Stimulated activated memory B cell treated with anti-CD40 and anti-IgM and Interleukin-4, amounts not matched to agents 10 μg/mL and 1 μg/mL and 100 μg/mL, for 72 hours (primary cell): ENCODE measurements around the gene WDTC1.

Experiments
- ATAC-seq: fragments of 150-1000 bp; cut with Tn5 transposase; 2 replicates; pipeline ENCODE4 v1.10.0; 2021
- H3K27ac Mint-ChIP-seq: one replicate; pipeline ENCODE4 v1.8.0; 2022; ENCODE audit warnings: mild to moderate bottlenecking, mixed read lengths
- H3K27me3 Mint-ChIP-seq: one replicate; pipeline ENCODE4 v1.8.0; 2022; ENCODE audit warnings: mixed read lengths
- H3K36me3 Mint-ChIP-seq: one replicate; pipeline ENCODE4 v1.8.0; 2022; ENCODE audit warnings: mixed read lengths
- H3K4me1 Mint-ChIP-seq: one replicate; pipeline ENCODE4 v1.8.0; 2022; ENCODE audit warnings: mixed read lengths
- H3K4me3 Mint-ChIP-seq: one replicate; pipeline ENCODE4 v1.8.0; 2022; ENCODE audit warnings: mild to moderate bottlenecking, moderate library complexity, mixed read lengths
- H3K9me3 Mint-ChIP-seq: one replicate; pipeline ENCODE4 v1.8.0; 2022; ENCODE audit warnings: mixed read lengths

WDTC1 gene

DNA sequence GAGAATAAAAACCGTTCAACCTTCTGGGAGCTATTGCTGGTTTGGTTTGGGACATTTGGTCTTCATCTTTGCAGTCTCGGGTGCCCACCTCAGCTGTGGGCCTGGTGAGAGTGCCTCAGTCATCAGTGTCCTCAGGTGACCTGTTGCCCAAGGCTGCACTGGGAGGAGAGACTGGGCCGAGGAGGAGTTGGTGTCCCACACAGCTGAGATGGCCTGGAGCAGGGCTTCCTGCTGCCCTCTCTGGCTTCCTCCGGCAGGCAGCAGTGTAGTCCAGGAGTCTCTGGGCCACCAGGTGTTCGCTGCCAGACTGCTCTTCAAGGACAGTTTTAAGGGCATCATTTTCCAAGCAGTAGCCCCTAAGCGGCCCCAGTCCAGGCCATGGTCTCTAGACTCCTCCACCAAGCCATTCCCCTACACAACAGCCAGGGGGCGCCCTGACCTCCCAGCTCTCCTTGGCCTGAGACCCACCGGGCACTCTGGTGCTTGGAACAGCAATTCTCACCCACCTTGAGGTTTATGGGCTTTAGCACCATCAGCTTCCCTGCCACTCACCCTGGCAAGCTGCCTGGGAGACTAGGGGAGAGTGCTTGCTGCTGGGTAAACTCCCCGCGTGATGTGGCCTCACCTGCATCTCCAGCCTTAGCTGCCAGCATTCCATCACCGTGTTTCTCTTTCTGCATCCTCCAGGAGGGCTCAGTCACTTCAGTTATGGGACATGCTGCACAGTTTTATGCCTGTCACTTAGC, 98.3 kb downstream of the WDTC1 start:
- Mint-ChIP-seq H3K27me3 (no peaks in the 10 kb centered on the region), H3K4me3 (no peak overlapping the region), H3K9me3 (no peaks in the 10 kb centered on the region), H3K36me3 (peaks cover 50% of the 10 kb centered on the region), H3K4me1 (peaks cover 38% of the 10 kb centered on the region), H3K27ac (peak overlapping the region; percentile 50)
- peak; percentile 72 for ATAC-seq

DNA sequence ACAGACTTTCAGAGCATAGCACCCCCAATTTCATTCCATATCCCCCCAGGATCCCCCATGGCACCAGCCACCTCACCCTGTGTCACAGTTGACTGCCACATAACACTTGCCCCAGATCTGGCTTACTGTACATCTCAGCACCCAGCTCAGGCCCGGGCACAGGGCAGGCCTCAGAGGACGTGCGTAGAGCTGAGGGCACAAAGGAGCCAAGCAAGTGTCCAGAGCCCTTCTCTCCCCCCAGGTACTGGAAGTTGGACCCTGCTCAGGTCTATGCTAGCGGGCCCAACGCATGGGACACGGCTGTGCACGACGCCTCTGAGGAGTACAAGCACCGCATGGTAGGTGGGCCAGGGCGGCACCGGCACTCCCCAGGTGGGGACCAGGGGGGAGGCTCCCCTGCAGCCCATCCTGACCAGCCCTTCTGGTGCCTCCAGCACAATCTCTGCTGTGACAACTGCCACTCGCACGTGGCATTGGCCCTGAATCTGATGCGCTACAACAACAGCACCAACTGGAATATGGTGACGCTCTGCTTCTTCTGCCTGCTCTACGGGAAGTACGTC, 99.4 kb downstream of the WDTC1 start:
- H3K4me1 Mint-ChIP-seq: peaks cover 29% of the 10 kb centered on the region
- no peaks in the 10 kb centered on the region for H3K27me3 Mint-ChIP-seq
- peak overlapping the region; percentile 50 for H3K27ac Mint-ChIP-seq
- no peak for ATAC-seq
- H3K36me3 Mint-ChIP-seq: peaks cover 55% of the 10 kb centered on the region
- no peak overlapping the region for H3K4me3 Mint-ChIP-seq
- H3K9me3 Mint-ChIP-seq: no peaks in the 10 kb centered on the region

DNA sequence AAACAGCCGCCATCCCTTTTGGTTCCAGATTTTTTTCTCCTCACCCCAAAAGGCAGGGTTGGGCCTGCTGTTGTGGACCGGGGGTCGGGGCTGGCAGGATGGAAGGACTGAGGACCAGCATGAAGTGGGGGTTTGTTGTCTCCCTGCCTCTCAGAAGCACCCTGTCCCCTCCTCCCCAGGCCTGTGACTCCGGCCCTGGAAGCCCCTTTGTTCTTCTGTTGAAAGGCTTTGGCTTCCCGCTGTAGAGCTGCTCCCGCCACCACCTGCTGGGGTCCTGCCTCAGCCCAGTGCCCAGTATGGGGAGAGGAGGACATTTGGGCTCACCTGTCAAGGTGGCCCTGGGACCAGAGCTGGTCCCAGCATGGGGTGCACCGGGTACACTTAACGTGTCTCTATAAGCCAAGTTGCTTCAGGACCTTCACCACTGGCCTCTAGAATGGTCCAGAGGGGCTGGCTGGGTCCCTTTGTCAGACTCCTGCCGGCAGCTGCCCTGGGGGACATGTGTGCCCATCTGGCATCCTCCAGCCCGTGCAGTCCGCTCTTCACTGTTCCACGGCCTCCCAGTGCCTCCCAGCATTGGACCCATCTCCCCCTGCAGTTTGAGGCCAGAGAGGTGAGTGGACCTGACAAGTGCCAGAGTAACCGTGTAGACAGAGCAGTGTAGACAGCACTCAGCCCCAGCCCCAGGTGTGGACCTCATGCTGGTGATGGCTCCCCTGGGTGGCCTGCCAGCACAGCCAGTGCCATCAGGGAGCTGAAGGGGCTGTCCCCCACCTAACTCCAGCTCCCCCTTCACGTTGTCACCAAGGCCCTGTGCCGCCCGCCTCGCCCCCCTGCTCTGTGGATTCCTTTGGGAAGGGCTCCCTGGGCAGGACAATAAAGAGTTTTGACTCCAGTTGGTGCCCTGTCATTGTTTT, 101.3 kb downstream of the WDTC1 start:
- Mint-ChIP-seq H3K4me1 (peaks cover 38% of the 10 kb centered on the region), H3K27ac (no peak overlapping the region), H3K4me3 (no peak overlapping the region), H3K27me3 (no peaks in the 10 kb centered on the region), H3K36me3 (peaks cover 54% of the 10 kb centered on the region), H3K9me3 (no peaks in the 10 kb centered on the region)
- ATAC-seq: no peak

DNA sequence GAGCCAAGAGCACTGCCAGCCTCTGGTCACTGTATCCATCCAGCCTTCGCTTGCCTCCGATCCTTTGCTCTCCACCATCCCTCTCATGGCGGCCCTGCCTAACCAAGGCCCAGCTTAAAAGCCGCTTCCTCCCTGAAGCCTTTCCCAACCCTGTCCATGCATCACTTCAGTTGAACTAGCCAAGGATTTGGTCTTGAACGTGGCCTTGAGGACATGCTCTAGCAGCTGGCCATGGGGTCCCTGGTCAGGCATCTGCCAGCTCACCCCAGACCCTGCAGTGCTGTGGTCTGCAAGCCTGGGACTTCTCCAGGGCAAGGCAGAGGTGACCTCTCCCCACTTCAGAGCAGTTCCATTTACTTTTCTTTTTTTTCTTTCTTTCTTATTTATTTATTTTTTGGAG, 102.3 kb downstream of the WDTC1 start:
- H3K27ac Mint-ChIP-seq: no peak overlapping the region
- H3K4me3 Mint-ChIP-seq: no peak overlapping the region
- peaks cover 51% of the 10 kb centered on the region for H3K36me3 Mint-ChIP-seq

DNA sequence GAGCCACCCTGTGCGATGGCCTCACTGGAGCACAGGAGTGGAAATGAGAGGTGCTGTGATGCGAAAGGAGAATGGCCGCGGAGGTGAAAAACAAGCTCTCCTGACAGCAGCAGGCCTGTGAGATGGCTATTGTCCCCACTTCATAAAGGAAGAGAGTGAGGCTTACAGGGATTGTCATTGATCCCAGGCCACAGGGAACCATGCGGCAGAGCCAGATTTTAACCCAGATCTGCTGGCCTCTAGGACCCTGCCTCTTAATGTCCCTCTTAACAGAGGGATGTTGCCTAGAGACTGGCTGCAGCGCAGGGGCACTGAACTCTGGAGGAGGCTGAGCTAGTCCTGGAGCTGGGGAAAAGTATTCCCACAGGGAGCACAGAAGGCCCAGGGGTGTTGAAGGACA, 104.3 kb downstream of the WDTC1 start:
- H3K9me3 Mint-ChIP-seq: no peaks in the 10 kb centered on the region
- H3K4me1 Mint-ChIP-seq: peaks cover 50% of the 10 kb centered on the region
- H3K36me3 Mint-ChIP-seq: peaks cover 34% of the 10 kb centered on the region
- H3K27ac Mint-ChIP-seq: peak overlapping the region; percentile 80
- no peak overlapping the region for H3K4me3 Mint-ChIP-seq
- H3K27me3 Mint-ChIP-seq: no peaks in the 10 kb centered on the region
- no peak for ATAC-seq

More for the DNA sequence above, 102.3 kb downstream of the WDTC1 start:
- Mint-ChIP-seq H3K9me3 (no peaks in the 10 kb centered on the region), H3K4me1 (peaks cover 46% of the 10 kb centered on the region), H3K27me3 (no peaks in the 10 kb centered on the region)
- ATAC-seq: no peak

DNA sequence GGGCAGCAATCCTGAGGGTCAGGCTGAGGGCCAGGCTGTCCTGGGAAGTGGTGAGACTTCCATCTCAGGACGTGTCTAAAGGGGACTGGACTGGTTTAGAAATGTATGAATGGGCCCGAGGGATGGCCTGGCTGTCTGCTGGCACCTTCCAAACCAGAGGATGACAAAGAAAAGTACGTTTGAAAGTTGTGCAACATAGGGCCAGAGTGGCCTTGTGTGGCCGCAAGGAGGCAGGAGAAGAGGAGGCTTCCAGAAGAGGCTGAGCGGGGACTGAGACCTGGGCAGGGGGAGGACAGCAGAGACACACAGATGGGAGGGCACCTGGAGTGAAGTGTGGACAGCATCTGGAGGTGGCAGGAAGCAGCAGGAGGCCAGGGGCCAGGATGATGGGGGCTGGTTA, 104.8 kb downstream of the WDTC1 start:
- H3K4me1 Mint-ChIP-seq: peaks cover 55% of the 10 kb centered on the region
- ATAC-seq: no peak

DNA sequence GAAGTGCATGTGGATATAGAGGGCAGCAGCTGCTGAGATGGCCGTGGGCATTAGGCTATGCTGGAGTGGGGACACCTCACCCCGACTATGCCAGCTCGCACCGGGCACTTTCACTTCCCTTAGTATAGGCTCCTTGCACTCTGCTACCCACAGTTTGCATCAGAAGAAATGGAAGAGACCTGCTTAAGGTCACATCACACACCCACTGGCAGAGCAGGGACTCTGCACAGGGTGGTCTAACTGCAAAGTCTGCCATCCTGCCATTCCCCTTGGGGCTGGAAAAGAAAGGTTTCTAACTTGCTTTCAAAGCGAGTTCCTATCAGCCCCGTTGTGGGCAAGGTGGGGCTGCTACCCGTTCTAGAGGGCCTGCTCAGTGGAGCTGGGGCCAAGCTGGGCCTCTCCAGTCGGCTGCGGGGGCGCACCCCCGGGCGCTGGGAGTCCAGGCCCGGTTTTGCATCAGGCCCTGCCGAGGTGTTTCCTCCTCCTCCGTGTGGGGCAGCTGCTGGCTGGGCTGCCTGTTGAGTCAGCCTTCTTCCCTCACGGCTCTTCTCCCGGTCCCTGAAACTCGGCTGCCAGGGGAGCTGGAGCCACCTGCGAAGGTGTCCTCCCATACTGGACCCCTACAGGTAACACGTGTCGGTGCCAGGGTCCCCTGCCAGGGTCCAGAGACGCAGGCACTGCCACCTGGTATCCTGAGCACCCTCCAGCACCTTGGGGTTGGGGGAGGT, 107.3 kb downstream of the WDTC1 start, which contains the start of gene SYTL1:
Gene SYTL1, plus strand, starts transcription at position 498 of the 728 bp plus-strand sequence. CDS start 3,313 bp downstream, outside the sequence.
- peak; percentile 91 for ATAC-seq

More for the DNA sequence above, 104.8 kb downstream of the WDTC1 start:
- Mint-ChIP-seq H3K36me3 (peaks cover 29% of the 10 kb centered on the region), H3K9me3 (no peaks in the 10 kb centered on the region), H3K27me3 (no peaks in the 10 kb centered on the region), H3K27ac (peak overlapping the region; percentile 80), H3K4me3 (no peak overlapping the region)

DNA sequence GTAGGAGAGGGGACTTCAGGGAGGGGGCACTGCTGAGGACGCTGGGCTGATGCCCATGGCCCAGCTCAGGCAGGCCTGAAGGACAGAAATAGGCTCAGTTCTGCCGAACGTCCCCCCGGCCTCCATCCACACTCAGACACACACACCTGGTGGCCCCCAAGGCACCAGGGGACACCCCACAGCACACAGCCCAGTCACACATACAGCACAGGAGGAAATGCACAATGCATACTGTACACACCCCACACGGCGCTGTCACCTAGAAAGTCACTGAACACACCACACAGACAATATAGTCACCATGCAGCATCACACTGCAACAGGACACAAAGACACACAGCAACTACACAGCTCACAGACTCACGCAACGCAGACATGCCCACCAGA, 108.0 kb downstream of the WDTC1 start:
- Mint-ChIP-seq H3K27ac (peak overlapping the region; percentile 80), H3K4me3 (peak overlapping the region; percentile 84), H3K9me3 (no peaks in the 10 kb centered on the region), H3K4me1 (peaks cover 76% of the 10 kb centered on the region), H3K36me3 (peaks cover 22% of the 10 kb centered on the region), H3K27me3 (no peaks in the 10 kb centered on the region)
- peak; percentile 56 for ATAC-seq

More for the DNA sequence above, 107.3 kb downstream of the WDTC1 start, which contains the start of gene SYTL1:
- Mint-ChIP-seq H3K27me3 (no peaks in the 10 kb centered on the region), H3K27ac (peak within 1 kb of the TSS; percentile 80), H3K9me3 (no peaks in the 10 kb centered on the region), H3K4me3 (peak within 1 kb of the TSS; percentile 84), H3K4me1 (peaks cover 71% of the 10 kb centered on the region), H3K36me3 (peaks cover 23% of the 10 kb centered on the region)

DNA sequence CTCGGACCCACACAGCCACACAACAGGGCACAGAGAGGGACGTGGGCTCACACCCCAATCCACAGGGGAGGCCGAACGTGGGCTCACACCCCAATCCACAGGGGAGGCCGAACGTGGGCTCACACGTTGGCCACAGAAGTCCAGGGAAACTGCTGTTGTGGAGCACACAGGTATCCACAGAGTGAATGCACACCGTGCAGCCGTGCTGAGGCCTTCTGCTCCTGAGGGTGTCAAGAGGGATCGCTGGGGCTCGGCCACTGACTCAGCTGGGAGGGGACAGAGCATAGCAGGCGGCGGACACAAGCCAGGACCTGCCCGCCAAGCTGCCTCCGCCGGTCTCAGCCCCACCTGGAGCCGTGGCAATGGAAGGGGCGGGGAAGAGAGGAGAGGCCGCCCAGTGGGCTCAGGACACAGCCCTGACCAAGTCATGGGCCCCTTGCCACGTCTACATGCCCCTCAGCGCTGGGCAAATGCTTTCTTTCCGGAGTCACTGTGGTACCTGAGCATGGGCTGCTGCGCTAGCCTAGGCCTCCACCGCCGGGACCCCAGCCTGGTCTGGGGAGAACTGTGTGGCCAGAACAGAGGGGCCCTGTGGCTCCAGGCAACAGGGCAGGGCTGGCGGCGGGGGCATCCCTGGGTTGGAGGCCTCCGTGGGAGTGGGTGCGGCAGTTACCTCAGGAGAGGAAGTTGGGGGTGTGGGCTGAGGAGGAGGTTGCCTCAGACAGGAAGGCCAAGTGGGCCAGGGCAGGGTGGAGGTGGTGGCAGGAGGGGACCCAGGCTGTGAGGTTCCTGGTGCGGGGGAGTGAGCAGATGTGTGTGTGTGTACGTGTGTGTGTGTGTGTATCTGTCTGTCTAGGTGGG, 108.6 kb downstream of the WDTC1 start:
- Mint-ChIP-seq H3K27ac (peak overlapping the region; percentile 80), H3K36me3 (peaks cover 26% of the 10 kb centered on the region)

DNA sequence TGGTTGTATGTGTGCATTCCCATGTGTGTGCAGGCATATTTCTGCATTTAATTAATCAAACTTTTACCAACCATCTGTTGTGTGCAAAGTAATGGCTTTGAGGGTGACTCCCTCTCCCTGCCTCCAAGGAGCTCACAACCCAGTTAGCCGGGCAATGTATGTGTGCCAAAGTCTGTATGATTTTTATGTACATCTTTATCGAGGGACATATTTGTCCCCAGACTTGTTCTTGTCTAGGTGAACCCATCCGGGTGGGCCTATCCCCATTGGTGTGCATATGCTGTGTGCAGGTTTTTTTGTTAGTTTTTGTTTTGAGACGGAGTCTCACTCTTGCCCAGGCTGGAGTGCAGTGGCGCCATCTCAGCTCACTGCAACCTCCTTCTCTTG, 109.2 kb downstream of the WDTC1 start:
- Mint-ChIP-seq H3K4me3 (peak overlapping the region; percentile 84), H3K36me3 (peaks cover 24% of the 10 kb centered on the region), H3K27me3 (no peaks in the 10 kb centered on the region), H3K4me1 (peaks cover 82% of the 10 kb centered on the region), H3K9me3 (no peaks in the 10 kb centered on the region), H3K27ac (peak overlapping the region; percentile 80)
- no peak for ATAC-seq

More for the DNA sequence above, 108.6 kb downstream of the WDTC1 start:
- Mint-ChIP-seq H3K4me3 (peak overlapping the region; percentile 84), H3K9me3 (no peaks in the 10 kb centered on the region), H3K4me1 (peaks cover 80% of the 10 kb centered on the region), H3K27me3 (no peaks in the 10 kb centered on the region)
- ATAC-seq: peak; percentile 68

DNA sequence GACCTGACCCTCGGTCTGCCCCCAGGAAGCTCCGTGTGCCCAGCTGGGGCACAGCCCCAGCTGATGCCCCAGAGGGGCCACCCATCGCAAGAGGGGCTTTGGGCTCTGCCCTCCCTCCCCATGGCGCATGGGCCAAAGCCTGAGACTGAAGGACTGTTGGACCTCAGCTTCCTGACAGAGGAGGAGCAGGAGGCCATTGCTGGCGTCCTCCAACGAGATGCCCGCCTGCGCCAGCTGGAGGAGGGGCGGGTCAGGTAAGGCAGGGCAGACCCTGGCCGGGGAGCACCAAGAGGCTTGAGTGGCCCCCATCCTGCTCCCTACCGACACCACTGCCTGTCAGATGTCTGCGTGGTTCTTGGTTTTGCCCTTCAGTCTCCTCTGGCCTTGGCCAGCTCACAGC, 110.8 kb downstream of the WDTC1 start:
- Mint-ChIP-seq H3K27me3 (no peaks in the 10 kb centered on the region), H3K36me3 (peaks cover 18% of the 10 kb centered on the region), H3K4me1 (peaks cover 71% of the 10 kb centered on the region), H3K4me3 (no peak overlapping the region), H3K27ac (no peak overlapping the region), H3K9me3 (no peaks in the 10 kb centered on the region)
- ATAC-seq: no peak

DNA sequence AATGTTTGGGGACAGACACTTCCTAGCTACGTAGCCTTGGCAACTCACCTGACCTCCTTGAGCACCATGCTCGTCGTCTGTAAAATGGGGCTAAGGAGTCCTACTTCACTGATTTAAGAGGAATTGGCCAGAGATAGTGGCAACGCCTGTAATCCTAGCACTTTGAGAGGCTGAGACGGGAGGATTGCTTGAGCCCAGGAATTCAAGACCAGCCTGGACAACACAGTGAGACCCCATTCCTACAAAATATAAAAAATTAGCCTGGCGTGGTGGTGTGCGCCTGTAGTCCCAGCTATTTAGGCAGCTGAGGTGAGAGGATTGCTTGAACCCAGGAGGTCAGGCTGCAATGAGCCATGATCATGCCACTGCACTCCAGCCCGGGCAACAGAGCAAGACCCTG, 111.9 kb downstream of the WDTC1 start:
- Mint-ChIP-seq H3K9me3 (no peaks in the 10 kb centered on the region), H3K4me3 (no peak overlapping the region), H3K27me3 (no peaks in the 10 kb centered on the region), H3K36me3 (peaks cover 18% of the 10 kb centered on the region), H3K27ac (peak overlapping the region; percentile 21), H3K4me1 (peaks cover 60% of the 10 kb centered on the region)
- no peak for ATAC-seq

DNA sequence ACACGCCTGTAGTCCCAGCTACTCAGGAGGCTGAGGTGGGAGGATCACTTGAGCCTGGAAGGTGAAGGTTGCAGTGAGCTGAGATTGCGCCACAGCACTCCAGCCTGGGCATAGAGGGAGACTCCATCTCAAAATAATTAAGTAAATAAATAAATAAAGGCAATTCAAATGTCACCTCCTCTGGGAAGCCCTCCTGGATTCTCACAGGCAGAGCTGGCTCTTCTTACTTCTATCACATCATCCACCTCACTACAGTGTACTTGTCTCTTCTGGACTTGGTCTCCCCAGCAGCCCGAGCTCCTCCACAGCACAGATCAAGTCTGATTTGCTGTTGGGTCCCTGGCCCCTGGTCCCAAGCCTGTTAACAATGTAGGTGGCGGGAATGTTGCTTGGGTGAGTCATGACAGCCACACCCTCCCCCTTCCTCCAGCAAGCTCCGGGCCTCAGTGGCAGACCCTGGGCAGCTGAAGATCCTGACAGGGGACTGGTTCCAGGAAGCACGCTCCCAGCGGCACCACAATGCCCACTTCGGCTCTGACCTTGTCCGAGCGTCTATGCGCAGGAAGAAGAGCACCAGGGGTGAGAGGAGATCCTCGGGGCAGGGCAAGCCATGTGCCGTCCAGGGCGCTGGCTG, 112.7 kb downstream of the WDTC1 start:
- Mint-ChIP-seq H3K36me3 (peaks cover 18% of the 10 kb centered on the region), H3K27ac (no peak overlapping the region), H3K4me3 (no peak overlapping the region), H3K9me3 (no peaks in the 10 kb centered on the region), H3K27me3 (no peaks in the 10 kb centered on the region), H3K4me1 (peaks cover 53% of the 10 kb centered on the region)
- no peak for ATAC-seq
